Esophagus squamous epithelium (tissue), 4 donors: ENCODE measurements around the gene SUSD4.

Source experiments
- CTCF ChIP-seq, 6 experiments: fragments of 450-650 bp in 4 of 6; fragments of 200-600 bp in 2 of 6; sonication (generic) in 2 of 6; IDR thresholded peaks; one replicate each; pipeline ENCODE4 v1.5.1; 2016 to 2019; ENCODE audit warnings: antibody characterized with exemption in 6 of 6, mild to moderate bottlenecking in 4 of 6, moderate library complexity in 4 of 6
- POLR2A ChIP-seq, 4 donors: fragments of 450-650 bp; IDR thresholded peaks; one replicate each; pipeline ENCODE4 v1.6.1; 2017; ENCODE audit warnings: antibody characterized with exemption in 4 of 4, mild to moderate bottlenecking in 4 of 4, moderate library complexity in 3 of 4

- TF ChIP-seq CTCF (IDR thresholded peaks at IDR 0.05) (no peak), POLR2A (IDR thresholded peaks at IDR 0.05) (no peak)
These were observed 22.0 kb upstream of the SUSD4 start for GRCh38 chr1:223386013-223386412.
